Upper lobe of left lung (tissue), 4 donors: Measurements from ENCODE around the gene ZNF385B.

Experiments used
- CTCF ChIP-seq, 6 experiments: fragments of 450-650 bp in 4 of 6; fragments of 200-600 bp in 2 of 6; sonication (generic) in 2 of 6; IDR thresholded peaks; one replicate each; pipeline ENCODE4 v1.5.1; 2016 to 2019; ENCODE audit warnings: antibody characterized with exemption in 6 of 6
- POLR2A ChIP-seq, 4 donors: fragments of 450-650 bp; IDR thresholded peaks; one replicate each; pipeline ENCODE4 v1.5.1; 2016 to 2017; ENCODE audit warnings: antibody characterized with exemption in 4 of 4, mild to moderate bottlenecking in 2 of 4

DNA sequence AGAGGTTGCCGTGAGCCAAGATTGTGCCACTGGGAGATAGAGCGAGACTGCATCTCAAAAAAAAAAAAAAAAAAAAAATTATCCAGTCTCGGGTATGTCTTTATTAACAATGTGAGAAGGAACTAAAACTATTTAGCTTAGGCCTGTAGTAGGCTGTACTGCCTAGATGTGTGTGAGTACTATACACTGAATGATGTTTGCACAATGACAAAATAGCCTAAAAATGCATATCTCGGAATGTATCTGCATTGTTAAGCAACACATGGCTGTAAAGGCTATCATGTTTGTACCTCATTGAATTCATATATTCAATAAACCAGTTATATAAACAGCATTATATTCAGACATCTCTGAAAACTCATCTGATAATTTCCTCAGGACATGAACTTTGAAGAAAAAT lies 405.6 kb downstream of the ZNF385B start:
- no peak for TF ChIP-seq CTCF (IDR thresholded peaks at IDR 0.05)
- no peak for TF ChIP-seq POLR2A (IDR thresholded peaks at IDR 0.05)
